Measurements from ENCODE around the gene FBXL3.
"Not testable (repeated sequence)": the region's sequence is repeated elsewhere in the genome, so short reads cannot be mapped to it uniquely, and the experiment has no call there.

Gene FBXL3

DNA sequence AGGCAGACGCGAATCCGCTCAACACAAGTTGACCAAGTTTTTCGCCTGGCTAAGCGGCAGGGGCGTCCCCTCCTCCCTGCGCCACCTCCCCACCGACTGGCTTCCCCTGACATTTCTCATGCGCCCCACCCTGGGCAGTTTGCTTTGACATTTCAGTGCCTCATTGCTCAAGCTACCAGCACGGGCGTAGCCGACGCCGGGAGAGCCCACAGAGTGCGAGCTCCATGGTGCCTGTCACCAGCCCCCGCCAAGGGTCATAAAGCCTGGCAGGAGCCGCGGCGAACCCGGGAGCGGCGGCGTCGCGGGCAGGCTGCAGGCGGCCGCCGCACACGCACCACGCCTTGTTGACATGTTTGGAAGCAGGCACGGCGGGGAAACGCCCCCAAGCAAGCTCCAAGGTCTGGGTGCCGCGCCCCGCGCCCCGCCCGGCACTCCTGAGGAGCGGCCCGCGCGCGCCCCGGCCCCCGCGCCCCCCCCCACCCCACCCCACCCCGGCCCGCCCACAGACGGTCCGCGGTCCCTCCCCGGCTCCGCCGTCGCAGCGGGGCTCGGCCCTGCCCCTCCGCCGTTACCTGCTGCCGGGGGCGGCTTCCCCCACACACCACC is 601 bp downstream of the FBXL3 start:
- DNase-seq (ENCODE audit: low spot score) (peak; percentile 68), FAIRE-seq (no peak)

DNA sequence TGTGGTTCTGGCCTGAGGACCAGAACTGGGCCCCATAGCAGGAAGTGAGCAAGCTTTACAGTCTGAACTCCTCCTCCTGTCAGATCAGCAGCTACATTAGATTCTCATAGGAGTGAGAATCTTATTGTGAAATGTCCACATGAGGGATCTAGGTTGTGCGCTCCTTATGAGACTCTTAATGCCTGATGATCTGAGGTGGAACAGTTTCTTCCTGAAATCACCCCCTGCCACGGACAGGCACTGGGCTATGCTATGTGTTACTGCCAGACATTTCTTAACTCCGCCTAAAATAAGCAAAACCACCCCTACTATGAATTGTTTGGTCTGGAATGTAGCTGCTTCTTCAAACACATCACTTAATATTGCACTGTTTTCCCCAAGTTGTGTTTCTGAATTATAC is 4.6 kb downstream of the FBXL3 start:
- FAIRE-seq (no peak), DNase-seq (ENCODE audit: low spot score) (no peak)

DNA sequence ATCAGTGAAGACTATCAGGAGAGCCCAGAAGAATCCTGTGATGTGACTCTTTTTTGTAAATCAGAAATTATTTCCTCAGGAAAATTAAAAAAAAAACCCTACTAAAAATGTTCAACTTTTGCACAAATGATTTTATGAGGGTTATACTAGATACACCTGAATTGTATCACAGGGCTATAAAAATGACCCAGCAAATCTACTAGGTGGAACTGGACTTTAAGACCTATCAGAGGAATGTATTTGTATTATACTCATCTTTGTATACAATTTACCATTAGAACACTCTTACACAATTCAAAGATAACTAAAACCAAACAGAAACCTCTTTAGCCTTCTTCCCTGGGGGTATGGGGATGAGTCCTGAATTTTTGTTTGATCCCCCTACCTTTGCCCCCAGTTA is 7.2 kb downstream of the FBXL3 start:
- DNase-seq (ENCODE audit: low spot score) (no peak), FAIRE-seq (no peak)

DNA sequence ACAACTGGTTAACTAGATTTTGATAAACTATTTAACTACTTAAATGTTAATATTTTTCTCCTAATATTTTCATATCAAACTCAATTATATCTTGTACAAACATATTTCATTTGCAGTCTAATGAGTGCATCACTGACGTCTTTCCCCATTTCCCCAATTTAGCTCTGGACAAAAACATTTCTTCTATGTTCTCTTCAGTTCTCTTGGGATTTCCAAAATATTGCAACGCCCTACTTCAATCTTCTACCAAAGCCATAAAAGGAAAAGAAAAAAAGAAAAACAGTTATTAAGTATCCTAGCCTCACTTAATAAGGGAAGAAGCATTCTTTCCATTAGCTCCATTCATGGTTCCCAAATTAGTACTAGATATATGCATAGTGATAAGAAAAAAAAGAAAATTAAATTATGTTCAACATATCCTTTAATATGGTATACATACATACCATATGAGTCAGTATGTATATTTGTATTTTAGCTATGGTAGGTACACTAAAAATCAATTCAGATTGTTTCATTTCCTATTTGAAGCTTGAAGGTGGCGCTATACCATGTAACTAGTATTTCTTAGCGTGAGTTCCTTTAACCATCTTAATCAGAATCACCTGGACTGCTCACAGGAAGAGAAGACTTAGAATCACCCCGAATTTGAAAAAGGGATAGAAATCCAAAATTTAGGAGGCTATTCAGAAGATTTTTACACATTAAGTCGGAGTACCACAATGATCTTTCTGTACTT is 9.9 kb downstream of the FBXL3 start:
- no peak for DNase-seq (ENCODE audit: low spot score)

DNA sequence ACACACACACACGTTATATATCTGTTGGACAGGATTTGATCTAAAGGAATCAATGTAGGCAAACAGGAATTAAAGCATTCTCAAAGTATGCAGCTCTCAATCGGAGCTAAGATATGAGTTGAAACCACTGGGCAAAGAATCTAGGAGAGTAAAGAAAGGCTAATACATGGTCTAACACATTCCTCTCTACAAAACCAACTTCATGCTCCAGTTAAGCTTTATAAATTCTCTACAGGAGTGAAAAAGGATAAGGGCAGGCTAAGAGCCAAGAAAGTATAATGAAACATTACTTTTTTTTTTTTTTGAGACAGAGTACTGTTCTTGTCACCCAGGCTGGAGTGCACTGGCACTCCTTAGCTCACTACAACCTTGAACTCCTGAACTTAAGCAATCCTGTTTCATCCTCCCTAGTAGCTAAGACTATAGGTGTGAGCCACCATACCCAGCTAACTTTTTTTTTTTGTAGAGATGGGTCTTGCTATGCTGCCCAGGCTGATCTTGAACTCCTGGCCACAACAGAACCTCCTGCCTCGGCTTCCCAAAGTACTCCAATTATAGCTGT is 10.6 kb downstream of the FBXL3 start:
- DNase-seq (ENCODE audit: low spot score), result no peak
- FAIRE-seq, result no peak

More for the DNA sequence above, 9.9 kb downstream of the FBXL3 start:
- no peak for FAIRE-seq

DNA sequence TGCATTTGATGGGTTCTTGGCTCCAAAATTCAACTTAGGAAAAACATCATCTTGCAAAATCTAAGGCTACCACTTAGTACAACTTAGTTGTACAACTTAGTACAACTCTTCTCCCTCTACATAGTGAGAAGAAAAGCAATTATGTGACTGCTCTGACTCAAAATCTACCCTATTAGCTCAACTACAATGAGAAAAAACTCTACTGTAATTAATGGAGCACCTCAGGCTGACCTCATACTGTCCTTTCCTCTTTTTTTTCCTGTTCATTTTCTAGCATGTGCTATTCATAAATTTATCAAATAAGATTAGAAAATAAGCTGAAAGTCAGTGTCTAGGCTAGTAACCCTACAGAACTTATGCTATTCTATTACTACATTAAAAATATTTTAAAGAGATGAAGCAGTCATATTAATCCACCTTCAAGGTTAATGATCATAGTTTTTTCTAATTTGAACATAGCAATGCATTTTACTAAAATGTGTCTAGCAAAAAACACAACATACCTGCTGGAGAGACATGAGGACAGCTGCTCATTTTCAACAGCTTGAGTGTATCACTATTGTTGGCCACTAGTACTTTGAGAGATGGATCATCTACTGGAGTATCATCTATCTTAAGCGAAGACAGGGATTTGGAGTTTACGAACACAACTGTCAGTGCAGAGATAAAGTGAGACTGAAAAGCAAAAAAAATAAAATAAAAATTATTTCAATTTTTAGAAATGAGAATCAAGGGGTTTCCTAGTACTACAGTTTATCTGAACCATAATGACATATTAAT is 11.9 kb downstream of the FBXL3 start:
- FAIRE-seq, result no peak

DNA sequence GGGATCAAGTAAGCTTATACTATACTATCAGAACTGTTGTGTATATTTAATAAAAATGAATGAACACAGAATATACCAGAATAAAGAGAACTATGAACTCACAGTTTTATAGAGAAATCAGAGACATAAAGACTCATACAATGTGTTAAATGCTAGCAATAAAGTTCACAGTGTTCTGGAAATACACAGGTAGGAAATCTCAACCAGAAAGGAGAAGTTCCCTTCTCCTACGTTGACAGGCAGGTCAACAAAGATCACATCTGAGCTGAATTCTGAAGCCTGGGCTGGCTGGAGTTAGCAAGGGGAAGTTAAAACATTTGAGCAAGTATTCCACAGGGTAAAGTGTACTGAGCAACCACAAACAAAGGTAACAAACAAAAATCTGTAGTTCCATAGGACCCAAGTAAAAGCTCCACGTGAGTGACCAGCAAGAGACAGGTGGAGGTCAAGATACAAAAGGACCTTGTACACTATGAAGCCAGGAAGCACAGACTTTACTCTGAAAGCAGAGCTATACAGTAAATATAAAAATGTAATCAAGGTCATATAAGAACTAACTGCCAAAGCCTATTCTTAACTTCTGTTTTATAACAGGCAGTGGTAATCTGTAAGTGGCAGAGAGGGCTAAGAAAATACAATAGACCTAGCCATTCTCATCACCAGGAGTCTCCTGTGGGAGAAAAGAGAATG is 13.0 kb downstream of the FBXL3 start:
- no peak for FAIRE-seq
- DNase-seq (ENCODE audit: low spot score), result no peak

More for the DNA sequence above, 11.9 kb downstream of the FBXL3 start:
- DNase-seq (ENCODE audit: low spot score), result no peak

DNA sequence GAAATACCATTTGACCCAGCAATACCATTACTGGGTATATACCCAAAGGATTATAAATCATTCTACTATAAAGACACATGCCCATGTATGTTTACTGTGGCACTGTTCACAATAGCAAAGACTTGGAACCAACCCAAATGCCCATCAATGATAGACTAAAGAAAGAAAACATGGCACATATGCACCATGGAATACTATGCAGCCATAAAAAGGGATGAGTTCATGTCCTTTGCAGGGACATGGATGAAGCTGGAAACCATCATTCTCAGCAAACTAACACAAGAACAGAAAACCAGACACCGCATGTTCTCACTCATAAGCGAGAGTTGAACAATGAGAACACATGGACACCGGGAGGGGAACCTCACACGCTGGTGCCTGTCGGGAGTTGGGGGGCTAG is 17.2 kb downstream of the FBXL3 start:
- DNase-seq (ENCODE audit: low spot score); FAIRE-seq: not testable (repeated sequence)

DNA sequence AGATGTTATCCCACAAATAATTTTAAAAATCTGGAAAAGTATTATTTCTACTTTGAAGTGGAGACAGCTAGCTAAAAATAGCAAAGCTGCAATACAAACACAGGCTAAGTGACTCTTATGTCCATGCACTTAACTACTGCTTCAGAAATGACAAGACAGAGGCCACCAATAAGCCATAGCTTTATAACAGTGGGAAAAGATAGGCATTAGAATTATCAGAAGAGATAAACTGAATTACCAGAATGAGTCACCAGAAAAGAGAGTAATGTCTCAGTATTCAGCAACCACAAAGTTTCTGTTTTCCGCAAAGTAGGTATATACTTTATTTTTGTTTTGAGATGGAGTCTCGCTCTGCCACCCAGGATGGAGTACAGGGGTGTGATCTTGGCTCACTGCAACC is 17.9 kb downstream of the FBXL3 start:
- no peak for FAIRE-seq

DNA sequence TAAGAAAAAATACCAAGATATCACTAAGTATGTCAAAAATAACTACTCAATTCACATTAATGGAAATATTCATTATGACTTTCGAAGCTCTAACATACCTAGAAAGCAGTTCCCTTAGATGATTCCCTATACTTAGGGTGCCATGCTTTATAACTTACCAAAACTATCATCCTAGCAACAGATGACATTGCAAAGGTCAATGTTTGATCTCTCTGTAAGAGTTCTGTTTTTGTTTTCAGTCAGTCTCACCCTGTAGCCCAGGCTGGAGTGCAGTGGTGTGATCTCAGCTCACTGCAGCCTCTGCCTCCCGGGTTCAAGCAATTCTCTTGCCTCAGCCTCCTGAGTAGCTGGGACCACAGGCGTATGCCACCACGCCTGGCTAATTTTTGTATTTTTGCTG is 18.6 kb downstream of the FBXL3 start:
- FAIRE-seq; DNase-seq (ENCODE audit: low spot score): not testable (repeated sequence)

More for the DNA sequence above, 17.9 kb downstream of the FBXL3 start:
- no peak for DNase-seq (ENCODE audit: low spot score)

DNA sequence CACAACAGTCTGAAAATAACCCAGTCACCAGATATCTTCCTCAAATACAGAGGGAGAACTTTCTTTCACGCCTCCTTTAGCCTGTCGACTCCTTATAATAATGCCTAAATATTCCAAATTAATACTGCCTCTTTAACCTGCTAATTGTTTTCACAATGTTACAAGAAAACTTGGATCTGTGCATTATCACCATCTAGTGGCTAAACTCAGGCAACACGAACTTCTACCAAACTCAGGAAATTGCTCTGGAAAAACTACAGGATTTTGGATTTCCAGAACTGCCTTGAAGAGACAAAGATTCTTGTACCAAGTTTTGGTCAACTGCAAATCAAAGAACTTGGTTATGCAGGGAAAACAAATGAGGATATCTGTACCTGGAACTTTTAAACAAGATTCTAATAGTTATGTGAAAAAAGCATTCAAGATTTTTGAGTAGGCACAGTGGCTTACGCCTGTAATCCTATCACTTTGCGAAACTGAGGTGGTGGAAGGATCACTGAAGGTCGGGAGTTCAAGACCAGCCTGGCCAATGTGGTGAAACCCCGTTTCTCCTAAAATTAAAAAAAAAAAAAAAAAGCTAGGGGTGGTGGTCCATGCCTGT is 24.3 kb downstream of the FBXL3 start:
- no peak for FAIRE-seq

DNA sequence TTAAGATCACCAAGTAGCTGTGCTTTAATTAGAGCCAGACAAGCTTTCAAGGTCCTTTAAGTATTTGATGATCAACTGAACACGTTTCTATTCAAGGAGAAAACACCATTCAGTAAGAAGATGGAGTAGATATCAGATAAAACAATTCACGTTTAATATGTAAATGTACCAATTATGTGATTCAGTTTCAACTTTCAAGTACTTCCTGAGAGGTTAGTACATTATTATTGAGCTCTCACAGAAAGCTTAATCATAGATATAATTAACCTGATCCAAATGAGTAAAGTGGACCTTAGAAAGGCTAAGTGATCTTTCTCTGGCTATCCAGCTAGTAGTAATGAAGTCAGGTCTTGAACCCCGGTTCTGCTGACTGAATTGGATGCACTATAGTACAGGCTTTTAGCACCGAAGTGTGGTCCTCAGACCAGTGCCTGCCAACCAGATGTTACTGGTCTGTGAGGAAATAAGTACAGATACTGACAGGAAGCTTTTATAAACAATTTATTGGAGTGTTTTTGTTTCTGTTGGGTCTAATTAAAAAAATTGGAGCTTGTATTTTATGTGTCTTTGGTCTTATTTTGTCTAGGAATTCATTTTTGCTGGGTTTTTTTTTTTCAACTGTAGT is 24.9 kb downstream of the FBXL3 start:
- DNase-seq (ENCODE audit: low spot score) (no peak), FAIRE-seq (no peak)

More for the DNA sequence above, 24.3 kb downstream of the FBXL3 start:
- peak; percentile 17 for DNase-seq (ENCODE audit: low spot score)

DNA sequence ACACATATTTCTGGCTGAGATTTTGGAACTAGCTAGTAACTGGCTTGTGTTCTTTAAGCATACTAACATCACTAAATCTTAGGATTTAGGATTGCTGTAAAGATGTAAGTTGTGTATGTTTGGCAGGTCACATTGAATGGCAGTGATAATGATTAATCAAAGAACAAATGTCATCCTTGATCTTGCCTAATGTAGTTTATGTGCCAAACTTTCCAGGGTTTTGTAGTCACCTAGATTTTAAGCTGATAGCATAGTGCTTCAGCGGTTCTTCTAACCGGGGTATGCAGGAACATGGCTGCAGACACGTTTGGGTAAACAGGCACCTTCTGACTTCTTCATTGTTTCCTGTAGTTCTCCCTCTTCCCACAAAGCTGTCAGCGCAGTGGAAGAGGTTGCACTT is 25.4 kb downstream of the FBXL3 start:
- no peak for FAIRE-seq
- no peak for DNase-seq (ENCODE audit: low spot score)

DNA sequence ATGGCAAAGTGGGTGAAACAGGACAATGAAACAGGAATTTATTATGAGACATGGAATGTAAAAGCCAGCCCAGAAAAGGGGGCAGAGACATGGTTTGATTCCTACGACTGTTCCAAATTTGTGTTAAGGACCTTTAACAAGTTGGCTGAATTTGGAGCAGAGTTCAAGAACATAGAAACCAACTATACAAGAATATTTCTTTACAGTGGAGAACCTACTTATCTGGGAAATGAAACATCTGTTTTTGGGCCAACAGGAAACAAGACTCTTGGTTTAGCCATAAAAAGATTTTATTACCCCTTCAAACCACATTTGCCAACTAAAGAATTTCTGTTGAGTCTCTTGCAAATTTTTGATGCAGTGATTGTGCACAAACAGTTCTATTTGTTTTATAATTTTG is 26.5 kb downstream of the FBXL3 start:
- DNase-seq (ENCODE audit: low spot score) (no peak), FAIRE-seq (no peak)

DNA sequence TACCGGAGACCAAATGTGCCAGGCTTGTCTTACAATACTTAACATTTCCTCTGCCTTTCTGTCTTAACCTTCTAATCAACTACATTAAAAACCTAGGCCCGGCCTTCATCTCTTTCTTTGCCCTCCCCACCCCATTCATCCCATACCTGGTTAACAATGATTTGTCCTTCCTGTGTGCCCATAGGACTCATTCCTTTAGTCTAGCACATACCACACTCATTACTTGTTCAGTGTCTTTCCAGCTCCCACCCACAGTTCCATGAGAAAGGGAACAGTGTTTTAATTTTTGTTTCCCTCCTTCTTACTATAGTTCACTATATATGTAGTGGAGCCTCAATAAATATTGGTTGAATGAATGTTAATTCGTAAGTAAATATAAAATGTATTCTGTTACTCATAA is 32.7 kb downstream of the FBXL3 start:
- DNase-seq (ENCODE audit: low spot score) (no peak), FAIRE-seq (no peak)

DNA sequence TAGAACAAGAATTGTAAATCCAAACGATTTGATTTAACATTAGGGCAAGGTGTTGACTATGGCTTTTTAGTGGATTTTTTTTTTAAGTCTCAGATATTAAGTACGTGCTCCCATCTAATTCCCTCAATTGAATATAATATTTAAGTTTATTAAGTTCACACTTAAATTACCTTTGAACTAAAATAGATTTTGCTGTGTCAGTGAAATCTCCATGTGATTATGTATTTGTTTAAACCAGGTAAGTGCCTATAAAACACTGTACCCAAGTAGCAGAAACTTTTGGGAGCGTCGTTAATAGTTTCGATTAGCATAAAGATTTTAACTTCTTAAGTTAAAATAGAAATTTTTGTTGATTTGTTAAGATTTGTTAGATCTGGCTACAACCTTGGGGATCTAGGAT is 33.5 kb downstream of the FBXL3 start:
- DNase-seq (ENCODE audit: low spot score), result no peak
- no peak for FAIRE-seq

DNA sequence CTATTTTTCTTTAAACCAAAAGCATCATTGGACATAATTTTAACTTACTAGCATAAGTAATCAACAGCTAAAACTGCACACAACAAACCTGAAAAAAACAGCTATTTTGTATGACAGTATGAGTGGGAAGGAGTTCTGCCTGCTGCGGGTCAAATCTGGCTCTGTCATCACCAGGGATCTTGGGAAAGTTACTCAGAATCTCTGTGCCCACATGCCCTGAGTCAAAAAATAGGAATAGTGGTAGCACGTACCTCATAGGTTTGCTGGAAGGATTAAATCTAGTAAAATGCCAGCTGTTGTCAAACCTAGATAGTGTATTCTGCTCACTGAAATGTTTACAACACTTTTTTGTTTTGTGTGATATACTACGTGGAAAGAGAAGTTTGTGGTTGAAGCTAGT is 33.9 kb downstream of the FBXL3 start:
- no peak for DNase-seq (ENCODE audit: low spot score)

DNA sequence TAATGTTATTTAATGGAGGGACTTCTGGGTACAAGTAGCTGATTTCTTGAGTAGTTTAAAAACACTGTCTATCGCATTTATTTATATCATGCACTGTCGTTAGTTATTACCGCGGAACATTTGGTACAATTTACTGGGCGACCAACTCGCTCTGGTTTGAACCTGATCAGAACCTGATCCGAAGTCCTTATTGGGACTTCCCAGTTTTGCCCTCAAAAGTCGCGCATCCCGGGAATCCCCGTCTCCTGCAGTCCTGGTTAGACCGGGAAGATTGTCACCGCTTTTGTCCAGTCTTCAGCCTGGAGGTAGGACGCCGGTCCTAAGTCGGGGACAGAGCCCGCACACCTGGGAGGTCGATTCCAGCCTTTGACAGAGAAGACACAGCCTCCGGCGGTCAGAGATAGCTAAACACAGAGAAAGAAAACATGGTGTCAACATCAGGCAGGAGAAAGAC is 34.4 kb downstream of the FBXL3 start:
- FAIRE-seq (no peak), DNase-seq (ENCODE audit: low spot score) (no peak)

More for the DNA sequence above, 33.9 kb downstream of the FBXL3 start:
- no peak for FAIRE-seq

DNA sequence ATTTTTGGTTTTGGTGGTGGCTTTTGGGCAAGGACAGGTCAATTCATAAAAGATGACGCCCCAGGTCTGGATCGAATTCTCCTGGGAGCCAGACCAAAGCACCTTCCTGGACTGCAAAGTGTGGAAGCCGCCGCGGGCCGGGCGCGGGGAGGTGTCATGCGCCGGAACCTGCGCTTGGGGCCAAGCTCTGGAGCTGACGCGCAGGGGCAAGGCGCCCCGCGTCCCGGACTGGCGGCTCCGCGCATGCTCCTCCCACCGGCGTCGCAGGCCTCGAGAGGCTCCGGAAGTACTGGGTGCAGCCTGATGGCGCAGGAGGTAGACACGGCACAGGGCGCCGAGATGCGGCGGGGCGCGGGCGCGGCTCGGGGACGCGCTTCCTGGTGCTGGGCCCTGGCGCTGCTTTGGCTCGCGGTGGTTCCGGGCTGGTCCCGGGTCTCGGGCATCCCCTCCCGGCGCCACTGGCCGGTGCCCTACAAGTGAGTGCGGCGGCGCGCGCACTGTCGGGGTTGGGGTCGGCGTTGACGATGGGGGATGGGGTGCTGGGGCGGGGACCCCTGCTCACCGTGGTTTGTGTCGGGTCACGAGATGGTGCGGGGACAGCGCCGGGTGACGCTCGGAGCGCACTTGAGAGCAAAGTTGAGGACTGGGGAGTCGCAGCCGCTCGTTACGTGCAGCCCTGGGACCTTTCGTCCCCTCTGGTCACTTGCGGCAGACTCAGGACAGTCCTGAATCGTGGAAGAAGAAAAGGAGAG is 35.0 kb downstream of the FBXL3 start, which contains the start of gene CLN5:
Gene CLN5, plus strand, starts transcription at position 286 of the 752 bp plus-strand sequence. Its CDS starts 18 bp downstream, at position 304.
- peak; percentile 92 for DNase-seq (ENCODE audit: low spot score)
- FAIRE-seq, result no peak

DNA sequence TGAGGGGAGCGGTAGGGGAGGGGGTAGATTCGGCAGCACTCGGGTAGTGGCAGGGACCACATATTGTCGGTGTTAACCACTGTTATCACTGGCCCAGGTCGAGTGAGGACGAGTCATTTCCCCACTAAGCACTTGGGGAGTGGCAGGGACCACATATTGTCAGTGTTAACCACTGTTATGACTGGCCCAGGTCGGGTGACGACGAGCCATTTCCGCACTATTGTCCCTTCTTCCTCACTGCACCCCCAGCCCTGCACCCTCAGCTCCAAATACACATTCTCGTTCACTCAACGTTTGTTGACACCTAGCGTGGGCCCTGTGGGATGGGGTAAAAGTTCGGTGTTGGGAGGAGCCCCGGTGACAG is 35.5 kb downstream of the FBXL3 start:
- DNase-seq (ENCODE audit: low spot score) (no peak), FAIRE-seq (no peak)
